Liver (tissue), 9 donors: ENCODE measurements around the gene SBDS. TPM values are rescaled to one million over a fixed set of nuclear protein-coding genes. Genes with fewer than 3 reads are reported as not detected.
"Not testable (repeated sequence)": the region's sequence is repeated elsewhere in the genome, so short reads cannot be mapped to it uniquely, and the experiment has no call there.

Experiments
- DNase-seq: peaks from one replicate; pipeline ENCODE4 v3.0.0-alpha.2; 2017; ENCODE audit warnings: low spot score
- H3K27ac ChIP-seq, 2 donors: one replicate each; pipeline ENCODE4 v1.7.0; 2013; ENCODE audit warnings: inconsistent platforms in 2 of 2, low read length in 2 of 2, control low read depth in 1 of 2, low read depth in 1 of 2, mild to moderate bottlenecking in 1 of 2
- H3K27me3 ChIP-seq, 4 donors: one replicate each; pipeline versions ENCODE4 v1.6.1 to v1.7.0; 2013; ENCODE audit warnings: low read length in 3 of 4, inconsistent platforms in 1 of 4, mild to moderate bottlenecking in 1 of 4, moderate library complexity in 1 of 4; ENCODE audit not compliant: control insufficient read depth in 4 of 4, insufficient read depth in 4 of 4
- H3K36me3 ChIP-seq, 4 donors: one replicate each; pipeline versions ENCODE4 v1.6.1 to v1.7.0; 2013; ENCODE audit warnings: low read length in 3 of 4, mild to moderate bottlenecking in 3 of 4, low read depth in 1 of 4, moderate library complexity in 1 of 4; ENCODE audit not compliant: control insufficient read depth in 4 of 4, insufficient read depth in 3 of 4
- H3K4me1 ChIP-seq, 4 donors: one replicate each; pipeline versions ENCODE4 v1.6.1 to v1.7.0; 2013; ENCODE audit warnings: low read length in 3 of 4, mild to moderate bottlenecking in 3 of 4, moderate library complexity in 1 of 4; ENCODE audit not compliant: control insufficient read depth in 4 of 4, insufficient read depth in 4 of 4
- H3K4me3 ChIP-seq, 3 donors: one replicate each; pipeline versions ENCODE4 v1.6.1 to v1.7.0; 2013; ENCODE audit warnings: low read length in 3 of 3, control low read depth in 1 of 3, low read depth in 1 of 3, mild to moderate bottlenecking in 1 of 3
- H3K9ac ChIP-seq, 2 donors: one replicate each; pipeline ENCODE4 v1.7.0; 2013; ENCODE audit warnings: low read length in 2 of 2, mild to moderate bottlenecking in 2 of 2, moderate library complexity in 2 of 2, control low read depth in 1 of 2, low read depth in 1 of 2
- H3K9me3 ChIP-seq, 4 donors: one replicate each; pipeline versions ENCODE4 v1.6.1 to v1.7.0; 2013; ENCODE audit warnings: low read length in 3 of 4; ENCODE audit not compliant: control insufficient read depth in 4 of 4
- ATF3 ChIP-seq: IDR thresholded peaks from 2 replicates; pipeline ENCODE4 v1.6.1; 2016; ENCODE audit warnings: antibody characterized with exemption
- CTCF ChIP-seq: fragments of 150-350 bp; IDR thresholded peaks from 2 replicates; pipeline ENCODE4 v1.5.1; 2017; ENCODE audit warnings: improper control_type of control experiment, low read depth, low read length; ENCODE audit not compliant: missing input control
- FOXA1 ChIP-seq: IDR thresholded peaks from 2 replicates; pipeline ENCODE4 v1.6.1; 2016; ENCODE audit warnings: antibody characterized with exemption
- FOXA2 ChIP-seq: IDR thresholded peaks from 2 replicates; pipeline ENCODE4 v1.6.1; 2016; ENCODE audit warnings: antibody characterized with exemption
- HNF4A ChIP-seq, 2 donors: conservative IDR thresholded peaks; 2 replicates each; pipeline ENCODE4 v1.6.1; 2016; ENCODE audit warnings: antibody characterized with exemption in 2 of 2, mild to moderate bottlenecking in 2 of 2
- HNF4G ChIP-seq: IDR thresholded peaks from 2 replicates; pipeline ENCODE4 v1.6.1; 2016; ENCODE audit warnings: antibody characterized with exemption
- REST ChIP-seq: IDR thresholded peaks from 2 replicates; pipeline ENCODE4 v1.6.1; 2016; ENCODE audit warnings: antibody characterized with exemption, mild to moderate bottlenecking
- RXRA ChIP-seq, 2 donors: IDR thresholded peaks; 2 replicates each; pipeline ENCODE4 v1.6.1; 2017 to 2018; ENCODE audit warnings: antibody characterized with exemption in 2 of 2, mild to moderate bottlenecking in 1 of 2
- SP1 ChIP-seq: IDR thresholded peaks from 2 replicates; pipeline ENCODE4 v1.6.1; 2018; ENCODE audit warnings: antibody characterized with exemption, mild to moderate bottlenecking
- YY1 ChIP-seq: IDR thresholded peaks from 2 replicates; pipeline ENCODE4 v1.6.1; 2016; ENCODE audit warnings: antibody characterized with exemption, mild to moderate bottlenecking
- WGBS: extraction: QIAGEN DNeasy Blood & Tissue Kit; methylation state at CpG from one replicate; pipeline ENCODE4 v1.1.7; 2013; 5-methylcytosine and 5-hydroxymethylcytosine counted together
- polyA plus RNA-seq, 2 donors: library from polyadenylated mRNA; stranded (reverse) in 1 of 2; unstranded in 1 of 2; fragments of 200-250 nt in 1 of 2; fragments of >200 nt in 1 of 2; fragmentation: Nextera tagmentation in 1 of 2; extraction: Ambion mirVana in 1 of 2; gene quantifications; one replicate each; pipeline versions ENCODE4 v1.2.1 to v1.2.3, GENCODE V29; 2013 to 2015
- total RNA-seq, 2 donors: library from RNA; depleted of rRNA; stranded (reverse); fragments of >200 nt; gene quantifications; one replicate each; pipeline ENCODE4 v1.2.3, GENCODE V29; 2014
- donor health status: healthy.
- donor health status: healthy.
- donor health status: healthy.
- donor health status: healthy.
- donor health status: healthy.

SBDS gene
- total and polyA plus RNA-seq, 4 donors: 34.1 to 66.0 (median 59.6) TPM

GRCh38 chr7:66989552-66989951 lies 5.8 kb downstream of the SBDS start:
- not testable (repeated sequence) for H3K4me1 ChIP-seq, H3K4me3 ChIP-seq, H3K9me3 ChIP-seq, H3K27me3 ChIP-seq, DNase-seq, H3K27ac ChIP-seq, H3K9ac ChIP-seq
- peaks cover 6 to 32% (median 14%) of the 10 kb centered on the region in 4 donors for H3K36me3 ChIP-seq
- WGBS: 100% methylated on average over 3 of the region's 3 CpGs

GRCh38 chr7:66980336-66980735 lies 15.1 kb downstream of the SBDS start:
- H3K27ac ChIP-seq, H3K4me1 ChIP-seq, H3K4me3 ChIP-seq, H3K27me3 ChIP-seq, H3K9me3 ChIP-seq, H3K36me3 ChIP-seq, H3K9ac ChIP-seq, DNase-seq: not testable (repeated sequence)
- WGBS: 95% methylated on average over 1 of the region's 1 CpG

GRCh38 chr7:66979013-66979412 lies 16.4 kb downstream of the SBDS start:
- 93% methylated on average over 2 of the region's 2 CpGs for WGBS
- H3K9me3 ChIP-seq, H3K4me1 ChIP-seq, H3K27ac ChIP-seq, H3K9ac ChIP-seq, H3K4me3 ChIP-seq, H3K27me3 ChIP-seq, H3K36me3 ChIP-seq, DNase-seq: not testable (repeated sequence)

GRCh38 chr7:66978312-66978711 lies 17.1 kb downstream of the SBDS start:
- WGBS: 93% methylated on average over 5 of the region's 5 CpGs
- not testable (repeated sequence) for H3K9ac ChIP-seq, H3K27ac ChIP-seq, H3K9me3 ChIP-seq, H3K27me3 ChIP-seq, H3K4me3 ChIP-seq, H3K36me3 ChIP-seq, DNase-seq, H3K4me1 ChIP-seq

GRCh38 chr7:66974986-66975590 lies 20.3 kb downstream of the SBDS start:
- Histone ChIP-seq H3K9ac (no peak overlapping the region), H3K4me1 (no peaks in the 10 kb centered on the region), H3K27me3 (no peaks in the 10 kb centered on the region), H3K4me3 (no peak overlapping the region), H3K9me3 (peaks cover 0 to 3% (median under 1%) of the 10 kb centered on the region in 4 donors), H3K36me3 (no peaks in the 10 kb centered on the region), H3K27ac (no peak overlapping the region)
- DNase-seq: no peak
- TF ChIP-seq RXRA (IDR thresholded peaks at IDR 0.05) (no peak), HNF4G (no peak), CTCF (no peak), FOXA1 (no peak), ATF3 (no peak), YY1 (no peak), REST (no peak), SP1 (no peak), HNF4A (conservative IDR thresholded peaks at IDR 0.05) (no peak), FOXA2 (no peak)
- 93% methylated on average over 15 of the region's 15 CpGs for WGBS
